ENCODE results near the gene FOXF1. TPM values are rescaled to one million over a fixed set of nuclear protein-coding genes. Genes with fewer than 3 reads are reported as not detected.
A peak's percentile ranks its signal among the peaks of the same experiment; 100 is the strongest.

The FOXF1 gene
- total and polyA plus RNA-seq, 2 of the 13 experiments (the other 11 are each of a cell fraction or from before 2014, with no cell fraction given) = not detected

DNA sequence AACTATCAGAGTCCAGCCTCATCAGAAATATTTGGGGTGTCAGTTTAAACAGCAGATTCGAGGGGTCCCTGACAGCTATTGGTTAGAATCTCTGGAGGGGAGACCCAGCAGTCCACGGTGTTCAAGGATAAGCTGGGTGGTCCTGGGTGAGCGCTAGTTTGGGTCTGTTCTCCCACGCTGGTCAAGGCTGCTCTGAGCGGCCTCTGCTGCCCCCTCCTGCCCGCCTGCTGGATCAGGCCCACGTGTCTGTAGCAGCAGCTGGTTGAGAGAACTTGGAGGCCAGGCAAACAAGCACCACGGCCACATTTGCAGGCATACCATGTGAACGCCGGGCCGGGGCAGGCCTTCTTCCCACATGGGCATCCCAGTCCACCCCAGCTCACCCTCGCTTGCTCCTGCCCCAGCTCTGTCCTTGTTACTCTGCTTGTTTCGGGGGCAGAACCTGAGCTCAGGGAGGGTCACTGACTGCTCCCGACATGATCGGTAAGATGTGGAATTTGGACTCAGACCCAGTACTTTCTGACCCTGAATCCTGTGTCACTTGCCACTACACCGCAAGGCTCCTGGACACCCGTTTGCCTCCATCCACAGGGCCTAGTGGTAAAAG lies 7.4 kb downstream of the FOXF1 start (continued):
- TF ChIP-seq GMEB1 (CRISPR knock-in tag; IDR thresholded peaks at IDR 0.05; ENCODE audit: borderline replicate concordance) = no peak
- no peak for TF ChIP-seq FOXC1 (CRISPR knock-in tag; IDR thresholded peaks at IDR 0.05; ENCODE audit: borderline replicate concordance)
- 0 out of 2 replicates have a peak, but pooled peaks have one; percentile 33 for TF ChIP-seq MXD1 (CRISPR knock-in tag; IDR thresholded peaks at IDR 0.05)
- no peak for TF ChIP-seq ZBTB38 (CRISPR knock-in tag; IDR thresholded peaks at IDR 0.05)
- no peak for TF ChIP-seq RBFOX2 (IDR thresholded peaks at IDR 0.05; ENCODE audit: low read depth, low read length)
- TF ChIP-seq CEBPZ (IDR thresholded peaks at IDR 0.05; ENCODE audit: low read length) = no peak
- peak; percentile 46; the same call in 1 of the 3 replicates for TF ChIP-seq MXI1 (IDR thresholded peaks at IDR 0.05; ENCODE audit: borderline replicate concordance, low read depth, low read length)
- TF ChIP-seq ZBTB7A (CRISPR knock-in tag; IDR thresholded peaks at IDR 0.05) = no peak
- no peak for TF ChIP-seq ZNF160 (CRISPR knock-in tag; IDR thresholded peaks at IDR 0.05)
- TF ChIP-seq CEBPB (IDR thresholded peaks at IDR 0.05; ENCODE audit: borderline replicate concordance, low read depth, low read length) = no peak
- TF ChIP-seq MEIS1 (CRISPR knock-in tag; IDR thresholded peaks at IDR 0.05; ENCODE audit: borderline replicate concordance) = 0 out of 2 replicates have a peak, but pooled peaks have one; percentile 22
- TF ChIP-seq HNF4A (CRISPR knock-in tag; IDR thresholded peaks at IDR 0.05) = no peak
- TF ChIP-seq ZNF337 (CRISPR knock-in tag; IDR thresholded peaks at IDR 0.05; ENCODE audit: borderline replicate concordance, low read depth) = no peak
- TF ChIP-seq FOXP1 (IDR thresholded peaks at IDR 0.05) = no peak
- no peak for TF ChIP-seq FOXP1 (CRISPR knock-in tag; IDR thresholded peaks at IDR 0.05)
- TF ChIP-seq, protein P1, sequence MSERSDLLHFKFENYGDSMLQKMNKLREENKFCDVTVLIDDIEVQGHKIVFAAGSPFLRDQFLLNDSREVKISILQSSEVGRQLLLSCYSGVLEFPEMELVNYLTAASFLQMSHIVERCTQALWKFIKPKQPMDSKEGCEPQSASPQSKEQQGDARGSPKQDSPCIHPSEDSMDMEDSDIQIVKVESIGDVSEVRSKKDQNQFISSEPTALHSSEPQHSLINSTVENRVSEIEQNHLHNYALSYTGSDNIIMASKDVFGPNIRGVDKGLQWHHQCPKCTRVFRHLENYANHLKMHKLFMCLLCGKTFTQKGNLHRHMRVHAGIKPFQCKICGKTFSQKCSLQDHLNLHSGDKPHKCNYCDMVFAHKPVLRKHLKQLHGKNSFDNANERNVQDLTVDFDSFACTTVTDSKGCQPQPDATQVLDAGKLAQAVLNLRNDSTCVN (CRISPR knock-in tag; IDR thresholded peaks at IDR 0.05; ENCODE audit: borderline replicate concordance) = no peak
- no peak for TF ChIP-seq SP4 (CRISPR knock-in tag; IDR thresholded peaks at IDR 0.05)
- TF ChIP-seq AGO1 (IDR thresholded peaks at IDR 0.05; ENCODE audit: low read depth, low read length, poor library complexity, severe bottlenecking) = no peak
- TF ChIP-seq BORCS8-MEF2B (CRISPR knock-in tag; IDR thresholded peaks at IDR 0.05) = no peak; the same call in 1 of the 2 replicates
- TF ChIP-seq TGIF2 (CRISPR knock-in tag; IDR thresholded peaks at IDR 0.05) = 0 out of 2 replicates have a peak, but pooled peaks have one; percentile 50
- no peak for TF ChIP-seq JDP2 (CRISPR knock-in tag; IDR thresholded peaks at IDR 0.05; ENCODE audit: borderline replicate concordance)
- no peak for TF ChIP-seq ZNF17 (CRISPR knock-in tag; IDR thresholded peaks at IDR 0.05)
- no peak for TF ChIP-seq RCOR2 (CRISPR knock-in tag; IDR thresholded peaks at IDR 0.05)
- TF ChIP-seq RBM22 (optimal IDR thresholded peaks at IDR 0.05; ENCODE audit: low read length) = no peak
- TF ChIP-seq SETDB1 (CRISPR knock-in tag; IDR thresholded peaks at IDR 0.05; ENCODE audit: borderline replicate concordance) = no peak
- no peak for TF ChIP-seq FLYWCH1 (CRISPR knock-in tag; IDR thresholded peaks at IDR 0.05)

Measured in HepG2 (cell line).